HG03342 (cell line): ENCODE measurements around the gene AEN.
A peak's percentile ranks its signal among the peaks of the same experiment; 100 is the strongest.

ENCODE experiments used
- ATAC-seq: cut with Tn5 transposase; IDR thresholded peaks from one replicate; pipeline ENCODE4 v1.9.1; 2021; ENCODE audit warnings: mild to moderate bottlenecking, moderate library complexity; ENCODE audit not compliant: unreplicated experiment

Gene AEN

GRCh38 chr15:88620995-88621772 lies at the start of gene AEN:
Gene AEN, plus strand, starts transcription at chr15:88621340. Its CDS starts 4,870 bp downstream, at chr15:88626210.
- peak; percentile 95 for ATAC-seq

GRCh38 chr15:88571852-88572259 lies 49.3 kb upstream of the AEN start:
- ATAC-seq = no peak

- no peak for ATAC-seq
Observed at GRCh38 chr15:88574077-88574476, 47.1 kb upstream of the AEN start.

GRCh38 chr15:88574655-88575054 lies 46.5 kb upstream of the AEN start:
- ATAC-seq = no peak

GRCh38 chr15:88579322-88579721 lies 41.8 kb upstream of the AEN start:
- ATAC-seq = no peak

- ATAC-seq = no peak
Observed at GRCh38 chr15:88580532-88580931, 40.6 kb upstream of the AEN start.

- ATAC-seq = no peak
Observed at GRCh38 chr15:88586401-88587162, 34.6 kb upstream of the AEN start.

GRCh38 chr15:88590759-88591158 lies 30.4 kb upstream of the AEN start:
- ATAC-seq = no peak

- no peak for ATAC-seq
Observed at GRCh38 chr15:88591384-88591783, 29.8 kb upstream of the AEN start.

GRCh38 chr15:88603885-88604284 lies 17.3 kb upstream of the AEN start:
- no peak for ATAC-seq

- ATAC-seq = no peak
Observed at GRCh38 chr15:88604381-88605188, 16.6 kb upstream of the AEN start.

- no peak for ATAC-seq
Observed at GRCh38 chr15:88605189-88606069, 15.7 kb upstream of the AEN start.

- no peak for ATAC-seq
Observed at GRCh38 chr15:88606070-88606794, 14.9 kb upstream of the AEN start.

GRCh38 chr15:88607951-88608350 lies 13.2 kb upstream of the AEN start:
- ATAC-seq = no peak

- ATAC-seq = no peak
Observed at GRCh38 chr15:88608607-88609181, 12.4 kb upstream of the AEN start.

- no peak for ATAC-seq
Observed at GRCh38 chr15:88609344-88610090, 11.6 kb upstream of the AEN start.

- ATAC-seq = no peak
Observed at GRCh38 chr15:88610701-88611231, 10.4 kb upstream of the AEN start.

- ATAC-seq = no peak
Observed at GRCh38 chr15:88612186-88612796, 8.8 kb upstream of the AEN start.
